ENCODE data around the gene COX8A. TPM values are rescaled to one million over a fixed set of nuclear protein-coding genes. Genes with fewer than 3 reads are reported as not detected.

The COX8A gene
- total RNA-seq, 1 donor from 2014 or later: 86.0 TPM

- peaks cover 2% of the 10 kb centered on the region for H3K36me3 Mint-ChIP-seq
- TF ChIP-seq CTCF (IDR thresholded peaks at IDR 0.05): no peak
- no peak for TF ChIP-seq EZH2phosphoT487 (IDR thresholded peaks at IDR 0.05)
- no peak for TF ChIP-seq EZH2 (IDR thresholded peaks at IDR 0.05)
- no peak overlapping the region for H3K4me3 Mint-ChIP-seq
- Histone ChIP-seq H3K4me3 (no peak overlapping the region), H3K79me2 (ENCODE audit: low read depth) (peaks cover 66% of the 10 kb centered on the region), H3K27ac (peak overlapping the region; percentile 46), H3K27me3 (no peaks in the 10 kb centered on the region), H4K20me1 (ENCODE audit: low read depth) (peaks cover 56% of the 10 kb centered on the region), H3K4me1 (no peaks in the 10 kb centered on the region), H3K4me2 (no peak overlapping the region), H2AFZ (replicated peaks) (no peak overlapping the region), H3K9ac (peak overlapping the region; percentile 46), H3K36me3 (no peaks in the 10 kb centered on the region), H3K9me3 (ENCODE audit: low read depth) (no peaks in the 10 kb centered on the region), H3F3A (ENCODE audit: low read depth) (peaks cover 35% of the 10 kb centered on the region)
- H3K27me3 Mint-ChIP-seq (ENCODE audit: insufficient read depth, low read depth): peaks cover 8% of the 10 kb centered on the region
- no peak overlapping the region for H3K27ac Mint-ChIP-seq
- no peak for DNase-seq (ENCODE audit: low spot score)
- H3K9me3 Mint-ChIP-seq: no peaks in the 10 kb centered on the region
- H3K4me1 Mint-ChIP-seq: peaks cover 47% of the 10 kb centered on the region
These were observed 32.5 kb upstream of the COX8A start for GRCh38 chr11:63941901-63942300.

GRCh38 chr11:63942803-63943202 is 31.6 kb upstream of the COX8A start:
- Histone ChIP-seq H3K9me3 (ENCODE audit: low read depth) (no peaks in the 10 kb centered on the region), H3K4me3 (no peak overlapping the region), H3K4me1 (no peaks in the 10 kb centered on the region), H3K9ac (no peak overlapping the region), H3K79me2 (ENCODE audit: low read depth) (peaks cover 66% of the 10 kb centered on the region), H3F3A (ENCODE audit: low read depth) (peaks cover 29% of the 10 kb centered on the region), H4K20me1 (ENCODE audit: low read depth) (peaks cover 56% of the 10 kb centered on the region), H3K4me2 (no peak overlapping the region), H2AFZ (replicated peaks) (no peak overlapping the region), H3K27ac (peak overlapping the region; percentile 46), H3K36me3 (no peaks in the 10 kb centered on the region), H3K27me3 (no peaks in the 10 kb centered on the region)
- Mint-ChIP-seq H3K4me1 (peaks cover 42% of the 10 kb centered on the region), H3K9me3 (no peaks in the 10 kb centered on the region), H3K4me3 (no peak overlapping the region), H3K27me3 (ENCODE audit: insufficient read depth, low read depth) (peaks cover 10% of the 10 kb centered on the region), H3K27ac (no peak overlapping the region), H3K36me3 (peaks cover 3% of the 10 kb centered on the region)
- TF ChIP-seq EZH2phosphoT487 (IDR thresholded peaks at IDR 0.05): no peak
- no peak for TF ChIP-seq CTCF (IDR thresholded peaks at IDR 0.05)
- TF ChIP-seq EZH2 (IDR thresholded peaks at IDR 0.05): no peak
- DNase-seq (ENCODE audit: low spot score): no peak

GRCh38 chr11:63944987-63945386 is 29.4 kb upstream of the COX8A start:
- Histone ChIP-seq H3K4me2 (no peak overlapping the region), H3F3A (ENCODE audit: low read depth) (peaks cover 16% of the 10 kb centered on the region), H3K4me1 (no peaks in the 10 kb centered on the region), H2AFZ (replicated peaks) (no peak overlapping the region), H3K27me3 (no peaks in the 10 kb centered on the region), H3K79me2 (ENCODE audit: low read depth) (peaks cover 55% of the 10 kb centered on the region), H3K4me3 (no peak overlapping the region), H3K9me3 (ENCODE audit: low read depth) (no peaks in the 10 kb centered on the region), H4K20me1 (ENCODE audit: low read depth) (peaks cover 56% of the 10 kb centered on the region), H3K27ac (peak overlapping the region; percentile 53), H3K9ac (peak overlapping the region; percentile 49), H3K36me3 (no peaks in the 10 kb centered on the region)
- H3K27ac Mint-ChIP-seq: no peak overlapping the region
- DNase-seq (ENCODE audit: low spot score): no peak
- H3K4me3 Mint-ChIP-seq: no peak overlapping the region
- peaks cover 7% of the 10 kb centered on the region for H3K27me3 Mint-ChIP-seq (ENCODE audit: insufficient read depth, low read depth)
- TF ChIP-seq EZH2 (IDR thresholded peaks at IDR 0.05) (no peak), CTCF (IDR thresholded peaks at IDR 0.05) (no peak), EZH2phosphoT487 (IDR thresholded peaks at IDR 0.05) (no peak)
- peaks cover 3% of the 10 kb centered on the region for H3K36me3 Mint-ChIP-seq
- H3K4me1 Mint-ChIP-seq: peaks cover 32% of the 10 kb centered on the region
- H3K9me3 Mint-ChIP-seq: no peaks in the 10 kb centered on the region

Measured in neural progenitor cell (in vitro differentiated cells).